Measurements from ENCODE around the gene TJP3. TPM values are rescaled to one million over a fixed set of nuclear protein-coding genes. Genes with fewer than 3 reads are reported as not detected.

TJP3 gene
- total RNA-seq, 1 donor from 2014 or later: 20.0 TPM

DNA sequence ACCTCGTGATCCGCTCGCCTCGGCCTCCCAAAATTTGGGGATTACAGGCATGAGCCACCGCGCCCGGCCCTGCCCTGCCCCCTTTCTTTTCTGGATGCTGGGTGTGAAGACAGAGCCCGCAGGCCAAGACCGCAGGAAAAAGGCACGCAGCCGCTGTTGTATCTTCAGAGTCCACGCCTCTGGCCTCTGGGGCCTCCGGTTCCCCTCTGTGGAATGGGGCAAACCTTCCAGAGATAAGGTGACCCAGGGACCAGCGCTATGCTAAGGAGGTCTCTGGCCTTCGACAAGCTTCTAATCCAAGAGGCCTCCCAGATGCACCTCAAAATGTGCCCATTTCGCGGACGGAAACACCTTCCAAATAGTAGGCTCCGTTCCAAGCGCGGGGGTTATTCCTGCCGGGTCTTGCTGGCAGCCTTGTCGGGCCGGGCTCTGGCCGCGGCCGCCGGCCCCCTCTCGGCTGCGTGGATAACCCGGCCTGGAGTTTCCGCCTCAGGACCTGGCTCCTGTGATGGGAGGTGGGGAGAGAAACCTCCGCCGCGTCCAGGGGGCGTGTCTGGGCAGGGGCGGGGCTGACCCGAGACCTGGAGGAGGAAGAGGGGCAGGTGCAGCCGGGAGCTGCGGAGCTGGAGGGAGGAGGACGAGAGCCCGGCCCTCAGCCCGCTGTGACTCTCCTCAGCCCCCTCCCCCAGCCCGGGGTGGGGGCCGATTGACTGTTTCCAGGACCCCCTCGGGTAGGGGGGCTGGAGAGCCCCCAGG is 13.1 kb downstream of the TJP3 start:
- H3K27me3 Mint-ChIP-seq: peaks cover 24% of the 10 kb centered on the region
- H3K27ac Mint-ChIP-seq: no peak overlapping the region
- no peaks in the 10 kb centered on the region for H3K9me3 Mint-ChIP-seq
- DNase-seq (ENCODE audit: extremely low spot score, unreplicated experiment): peak; percentile 93
- H3K36me3 Mint-ChIP-seq: no peaks in the 10 kb centered on the region
- peaks cover 3% of the 10 kb centered on the region for H3K4me1 Mint-ChIP-seq (ENCODE audit: unreplicated experiment)
- H3K4me3 Mint-ChIP-seq: peak overlapping the region; percentile 85
- TF ChIP-seq, protein P1, sequence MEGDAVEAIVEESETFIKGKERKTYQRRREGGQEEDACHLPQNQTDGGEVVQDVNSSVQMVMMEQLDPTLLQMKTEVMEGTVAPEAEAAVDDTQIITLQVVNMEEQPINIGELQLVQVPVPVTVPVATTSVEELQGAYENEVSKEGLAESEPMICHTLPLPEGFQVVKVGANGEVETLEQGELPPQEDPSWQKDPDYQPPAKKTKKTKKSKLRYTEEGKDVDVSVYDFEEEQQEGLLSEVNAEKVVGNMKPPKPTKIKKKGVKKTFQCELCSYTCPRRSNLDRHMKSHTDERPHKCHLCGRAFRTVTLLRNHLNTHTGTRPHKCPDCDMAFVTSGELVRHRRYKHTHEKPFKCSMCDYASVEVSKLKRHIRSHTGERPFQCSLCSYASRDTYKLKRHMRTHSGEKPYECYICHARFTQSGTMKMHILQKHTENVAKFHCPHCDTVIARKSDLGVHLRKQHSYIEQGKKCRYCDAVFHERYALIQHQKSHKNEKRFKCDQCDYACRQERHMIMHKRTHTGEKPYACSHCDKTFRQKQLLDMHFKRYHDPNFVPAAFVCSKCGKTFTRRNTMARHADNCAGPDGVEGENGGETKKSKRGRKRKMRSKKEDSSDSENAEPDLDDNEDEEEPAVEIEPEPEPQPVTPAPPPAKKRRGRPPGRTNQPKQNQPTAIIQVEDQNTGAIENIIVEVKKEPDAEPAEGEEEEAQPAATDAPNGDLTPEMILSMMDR (conservative IDR thresholded peaks at IDR 0.05): no peak

DNA sequence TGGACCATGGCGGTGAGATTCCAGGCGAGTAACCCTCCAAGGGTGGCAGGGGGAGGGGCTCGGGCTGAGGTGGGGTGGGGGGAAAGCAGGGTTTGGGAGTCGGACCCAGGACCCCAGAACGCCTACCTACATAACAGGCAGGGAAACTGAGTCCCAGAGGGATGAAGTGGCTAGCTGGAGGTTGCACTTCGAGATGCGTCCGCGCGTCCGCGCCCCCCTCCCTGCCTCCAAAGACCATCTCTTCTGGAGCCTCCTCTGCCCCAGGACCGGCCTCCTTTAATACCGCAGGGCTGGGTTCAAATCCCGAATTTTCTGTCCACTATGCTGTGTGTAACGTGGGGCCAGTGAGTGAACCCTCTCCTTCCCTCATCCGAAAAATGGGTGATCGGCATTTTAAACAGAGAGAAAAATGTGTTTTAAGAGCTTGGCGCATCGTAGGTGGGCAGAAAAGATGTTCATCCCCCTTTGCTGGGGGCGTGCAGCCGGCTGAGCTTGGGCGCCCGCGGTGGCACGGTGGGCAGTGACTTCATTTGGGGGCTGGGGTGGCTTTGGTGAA is 13.8 kb downstream of the TJP3 start:
- TF ChIP-seq, protein P1 (conservative IDR thresholded peaks at IDR 0.05): no peak
- no peak for DNase-seq (ENCODE audit: extremely low spot score, unreplicated experiment)
- Mint-ChIP-seq H3K27ac (peak overlapping the region; percentile 78), H3K4me3 (peak overlapping the region; percentile 85), H3K9me3 (no peaks in the 10 kb centered on the region), H3K4me1 (ENCODE audit: unreplicated experiment) (peaks cover 3% of the 10 kb centered on the region), H3K36me3 (no peaks in the 10 kb centered on the region), H3K27me3 (peaks cover 24% of the 10 kb centered on the region)

DNA sequence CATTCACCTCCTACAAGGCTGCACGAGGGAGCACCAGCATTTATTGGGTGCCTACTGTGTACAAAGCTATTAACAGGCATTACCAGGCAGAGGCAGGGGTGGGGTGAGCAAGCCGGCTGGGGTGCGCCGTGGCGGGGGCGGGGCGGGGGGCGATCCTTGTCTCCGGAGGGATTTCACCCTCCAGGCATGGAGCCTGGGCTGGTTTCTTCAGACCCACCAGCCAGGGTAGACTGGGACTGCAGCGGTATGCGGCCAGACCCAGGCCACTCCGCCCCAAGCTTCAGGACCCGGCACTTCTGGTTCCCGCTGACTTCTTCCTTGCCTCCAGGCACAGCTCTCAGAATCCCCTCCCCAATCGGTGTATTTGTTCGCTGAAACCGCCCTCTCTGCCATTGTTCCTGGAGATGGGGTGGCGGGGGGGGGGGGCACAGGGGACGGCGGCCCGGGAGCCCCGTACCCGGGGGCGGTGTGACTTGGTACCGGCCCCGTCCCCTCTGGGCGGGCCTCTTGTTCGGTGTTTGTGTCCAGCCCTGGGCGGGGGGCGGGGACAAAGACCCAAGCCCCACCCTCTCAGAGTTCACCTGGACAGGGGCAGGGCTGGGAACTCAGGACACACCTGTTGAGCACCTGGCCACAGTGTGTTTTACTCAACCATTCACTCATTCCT is 14.4 kb downstream of the TJP3 start:
- no peaks in the 10 kb centered on the region for H3K9me3 Mint-ChIP-seq
- no peaks in the 10 kb centered on the region for H3K36me3 Mint-ChIP-seq
- no peak for DNase-seq (ENCODE audit: extremely low spot score, unreplicated experiment)
- H3K27ac Mint-ChIP-seq: peak overlapping the region; percentile 78
- H3K4me3 Mint-ChIP-seq: peak overlapping the region; percentile 85
- TF ChIP-seq, protein P1 (conservative IDR thresholded peaks at IDR 0.05): no peak
- H3K27me3 Mint-ChIP-seq: peaks cover 24% of the 10 kb centered on the region
- H3K4me1 Mint-ChIP-seq (ENCODE audit: unreplicated experiment): peaks cover 3% of the 10 kb centered on the region

DNA sequence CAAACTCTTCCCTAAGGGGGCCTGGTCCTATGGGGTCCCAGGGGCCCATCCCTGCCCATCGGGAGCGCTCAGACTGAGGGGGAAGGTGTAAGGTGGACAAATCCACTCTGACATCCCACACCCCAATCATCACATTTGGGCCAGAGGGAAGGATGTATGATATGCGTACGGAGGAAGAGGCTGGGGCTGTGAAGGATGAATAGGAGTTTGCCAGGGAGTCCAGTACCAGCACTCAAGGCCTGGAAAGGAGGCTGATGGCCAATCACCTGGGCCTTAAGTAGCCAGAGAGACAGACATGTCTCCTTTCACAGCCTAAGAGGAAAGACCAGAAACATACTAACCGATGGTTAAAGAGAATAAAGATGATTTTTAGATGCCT is 14.9 kb downstream of the TJP3 start:
- H3K27ac Mint-ChIP-seq: peak overlapping the region; percentile 70
- peaks cover 24% of the 10 kb centered on the region for H3K27me3 Mint-ChIP-seq
- peak overlapping the region; percentile 79 for H3K4me3 Mint-ChIP-seq
- DNase-seq (ENCODE audit: extremely low spot score, unreplicated experiment): no peak
- H3K9me3 Mint-ChIP-seq: no peaks in the 10 kb centered on the region
- TF ChIP-seq, protein P1 (conservative IDR thresholded peaks at IDR 0.05): no peak
- no peaks in the 10 kb centered on the region for H3K36me3 Mint-ChIP-seq
- H3K4me1 Mint-ChIP-seq (ENCODE audit: unreplicated experiment): peaks cover 3% of the 10 kb centered on the region

DNA sequence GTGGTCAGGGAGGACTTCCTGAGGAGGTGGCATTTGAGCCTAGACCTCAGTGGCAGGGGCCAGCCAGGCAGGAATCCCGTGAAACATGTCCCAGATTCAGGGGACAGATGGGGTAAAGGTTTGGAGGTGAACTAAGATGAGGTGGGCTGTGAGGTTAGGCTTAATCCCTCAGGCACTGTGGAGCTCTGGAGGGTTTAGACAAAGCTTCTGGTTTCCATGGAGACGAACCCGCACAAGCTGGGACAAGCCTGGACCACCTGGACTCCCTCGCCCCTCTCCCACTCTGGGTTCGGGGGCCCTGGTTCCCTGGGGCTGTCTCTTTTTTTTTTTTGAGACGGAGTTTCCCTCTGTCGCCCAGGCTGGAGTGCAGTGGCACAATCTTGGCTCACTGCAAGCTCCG is 15.7 kb downstream of the TJP3 start:
- Mint-ChIP-seq H3K9me3 (no peaks in the 10 kb centered on the region), H3K27ac (peak overlapping the region; percentile 61), H3K27me3 (peaks cover 24% of the 10 kb centered on the region), H3K36me3 (no peaks in the 10 kb centered on the region), H3K4me1 (ENCODE audit: unreplicated experiment) (peaks cover 3% of the 10 kb centered on the region), H3K4me3 (peak overlapping the region; percentile 57)
- no peak for DNase-seq (ENCODE audit: extremely low spot score, unreplicated experiment)
- TF ChIP-seq, protein P1 (conservative IDR thresholded peaks at IDR 0.05): no peak

Measured in type B pancreatic cell (in vitro differentiated cells).